BJ (cell line): Measurements from ENCODE around the gene S100A3. TPM values are rescaled to one million over a fixed set of nuclear protein-coding genes. Genes with fewer than 3 reads are reported as not detected.

Source experiments
- CTCF ChIA-PET: fragments of 350-600 bp; formaldehyde crosslinking; extraction: SDS; loops from one replicate; lab custom pipeline; 2021; ENCODE audit warnings: antibody characterized with exemption, inconsistent platforms; lab: Yijun Ruan, JAX
- POLR2A ChIA-PET: fragments of 300-600 bp; sonication (Branson Sonifier 250); formaldehyde crosslinking; extraction: SDS; loops from one replicate; lab custom pipeline; 2021; ENCODE audit warnings: antibody characterized with exemption; lab: Charles Lee
- DNase-seq: peaks from one replicate; pipeline ENCODE4 v3.0.0-alpha.2; 2011; ENCODE audit warnings: low read depth
- H3K27me3 ChIP-seq: 2 replicates; pipeline ENCODE4 v1.6.0; 2011; ENCODE audit warnings: low read length; ENCODE audit not compliant: control insufficient read depth, insufficient read depth
- H3K36me3 ChIP-seq: 2 replicates; pipeline ENCODE4 v1.5.1; 2011; ENCODE audit warnings: low read length; ENCODE audit not compliant: control insufficient read depth, insufficient read depth
- H3K4me3 ChIP-seq: 2 replicates; pipeline ENCODE4 v1.5.1; 2011; ENCODE audit warnings: low read depth, mild to moderate bottlenecking, control low read depth, low read length
- CTCF ChIP-seq: IDR thresholded peaks from 2 replicates; pipeline ENCODE4 v1.5.1; 2011; ENCODE audit warnings: low read depth, mild to moderate bottlenecking, control low read depth, inconsistent platforms, low read length, moderate library complexity; ENCODE audit not compliant: insufficient read depth
- polyA plus RNA-seq: library from polyadenylated mRNA; depleted of rRNA; stranded (reverse); fragments of >200 nt; gene quantifications from 2 replicates; pipeline ENCODE4 v1.2.3, GENCODE V29; 2011

Gene S100A3
- polyA plus RNA-seq, 1 experiment, result 9.5 TPM

GRCh38 chr1:153536671-153537375, 12.2 kb downstream of the S100A3 start:
- Histone ChIP-seq H3K4me3 (peak overlapping the region; percentile 63; the same call in 1 of the 2 replicates), H3K27me3 (no peaks in the 10 kb centered on the region), H3K36me3 (peaks cover 2% of the 10 kb centered on the region; the same call in 1 of the 2 replicates)
- no peak for TF ChIP-seq CTCF
- POLR2A ChIA-PET, result no interaction called here
- CTCF ChIA-PET, result interaction anchor here (1.3 to 8.1 kb wide), 3 partner anchors 8 to 34 kb away, joined by 6 to 164 read pairs (median 39); partner anchors contain the start of gene S100A3
- DNase-seq, result no peak

- TF ChIP-seq CTCF, result no peak
- H3K27me3 ChIP-seq, result no peaks in the 10 kb centered on the region
- ChIA-PET POLR2A (interaction anchor here (0.6 to 4.2 kb wide), 4 partner anchors 9 to 98 kb away, joined by 3 to 36 read pairs (median 12); partner anchors contain the start of genes CHTOP and S100A4), CTCF (interaction anchor here (0.6 to 8.1 kb wide), 10 partner anchors 9 to 455 kb away, joined by 3 to 164 read pairs (median 6); partner anchors contain the start of genes RPS27, S100A2 and S100A3)
- peaks cover 2% of the 10 kb centered on the region; the same call in 1 of the 2 replicates for H3K36me3 ChIP-seq
- DNase-seq, result peak; percentile 77
- peak overlapping the region; percentile 63 for H3K4me3 ChIP-seq
Observed at GRCh38 chr1:153536012-153536670, 12.9 kb downstream of the S100A3 start.

- POLR2A ChIA-PET, result interaction anchor here (0.6 to 4.2 kb wide), 4 partner anchors 9 to 99 kb away, joined by 3 to 36 read pairs (median 12); partner anchors contain the start of genes CHTOP and S100A4
- peak; percentile 26; the same call in 1 of the 2 replicates for TF ChIP-seq CTCF
- CTCF ChIA-PET, result interaction anchor here (0.6 to 8.1 kb wide), 14 partner anchors 9 to 455 kb away, joined by 3 to 164 read pairs (median 5); partner anchors contain the start of genes RPS27, S100A13, S100A2 and S100A3
- Histone ChIP-seq H3K4me3 (peak within 1 kb of the TSS; percentile 63), H3K27me3 (no peaks in the 10 kb centered on the region), H3K36me3 (peaks cover 2% of the 10 kb centered on the region; the same call in 1 of the 2 replicates)
- DNase-seq, result no peak
Observed at GRCh38 chr1:153535242-153536011, 13.6 kb downstream of the S100A3 start, which contains the start of gene S100A6. Gene S100A6, minus strand, starts transcription at chr1:153535991. Its CDS starts 652 bp downstream, at chr1:153535339.

GRCh38 chr1:153534925-153535241, 14.2 kb downstream of the S100A3 start:
- ChIA-PET CTCF (interaction anchor here (0.7 to 8.1 kb wide), 10 partner anchors 9 to 93 kb away, joined by 3 to 164 read pairs (median 6); partner anchors contain the start of genes S100A13, S100A2 and S100A3), POLR2A (interaction anchor here (1.8 to 4.2 kb wide), 3 partner anchors 10 to 99 kb away, joined by 8 to 36 read pairs (median 16); partner anchors contain the start of genes CHTOP and S100A4)
- Histone ChIP-seq H3K4me3 (peak overlapping the region; percentile 63), H3K36me3 (peaks cover 2% of the 10 kb centered on the region; the same call in 1 of the 2 replicates), H3K27me3 (no peaks in the 10 kb centered on the region)
- no peak for TF ChIP-seq CTCF
- DNase-seq, result no peak
